ENCODE results near the gene ETNK1. TPM values are rescaled to one million over a fixed set of nuclear protein-coding genes. Genes with fewer than 3 reads are reported as not detected.

ETNK1 gene
- polyA plus RNA-seq, 1 experiment: 6.7 TPM

GRCh38 chr12:22722779-22723178, 97.8 kb downstream of the ETNK1 start:
- TF ChIP-seq, protein P1, sequence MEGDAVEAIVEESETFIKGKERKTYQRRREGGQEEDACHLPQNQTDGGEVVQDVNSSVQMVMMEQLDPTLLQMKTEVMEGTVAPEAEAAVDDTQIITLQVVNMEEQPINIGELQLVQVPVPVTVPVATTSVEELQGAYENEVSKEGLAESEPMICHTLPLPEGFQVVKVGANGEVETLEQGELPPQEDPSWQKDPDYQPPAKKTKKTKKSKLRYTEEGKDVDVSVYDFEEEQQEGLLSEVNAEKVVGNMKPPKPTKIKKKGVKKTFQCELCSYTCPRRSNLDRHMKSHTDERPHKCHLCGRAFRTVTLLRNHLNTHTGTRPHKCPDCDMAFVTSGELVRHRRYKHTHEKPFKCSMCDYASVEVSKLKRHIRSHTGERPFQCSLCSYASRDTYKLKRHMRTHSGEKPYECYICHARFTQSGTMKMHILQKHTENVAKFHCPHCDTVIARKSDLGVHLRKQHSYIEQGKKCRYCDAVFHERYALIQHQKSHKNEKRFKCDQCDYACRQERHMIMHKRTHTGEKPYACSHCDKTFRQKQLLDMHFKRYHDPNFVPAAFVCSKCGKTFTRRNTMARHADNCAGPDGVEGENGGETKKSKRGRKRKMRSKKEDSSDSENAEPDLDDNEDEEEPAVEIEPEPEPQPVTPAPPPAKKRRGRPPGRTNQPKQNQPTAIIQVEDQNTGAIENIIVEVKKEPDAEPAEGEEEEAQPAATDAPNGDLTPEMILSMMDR (IDR thresholded peaks at IDR 0.05; ENCODE audit: insufficient read depth, low read depth, low read length): no peak
- Histone ChIP-seq H3K27me3 (ENCODE audit: control insufficient read depth, insufficient read depth, low read length) (no peaks in the 10 kb centered on the region; the same call in 1 of the 2 replicates), H3K36me3 (ENCODE audit: control insufficient read depth, insufficient read depth, low read length) (no peaks in the 10 kb centered on the region), H3K4me3 (ENCODE audit: low read depth, low read length) (no peak overlapping the region)
- ChIA-PET POLR2A (no interaction called here), CTCF (no interaction called here)
- DNase-seq (ENCODE audit: low read depth): no peak

DNA sequence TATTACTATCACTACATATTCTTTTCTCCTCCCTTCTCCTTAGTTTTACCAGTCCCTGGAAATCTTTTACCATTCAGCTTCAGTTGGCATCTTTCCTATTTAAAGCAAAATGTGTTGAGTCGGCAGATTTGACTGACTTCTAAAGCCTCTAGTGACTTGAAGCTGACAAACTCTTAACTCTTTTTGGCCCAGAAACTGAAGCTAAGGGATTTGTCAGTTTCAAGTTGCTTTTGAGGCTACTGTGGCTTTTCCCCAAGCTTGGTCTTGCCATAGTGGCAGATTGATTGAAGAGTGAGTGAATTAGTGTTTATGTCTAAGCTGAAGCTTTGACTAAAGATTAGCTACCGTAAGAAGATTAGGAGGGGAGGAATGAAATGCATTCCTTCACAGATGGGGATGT, 104.0 kb downstream of the ETNK1 start:
- ChIA-PET POLR2A (no interaction called here), CTCF (no interaction called here)
- Histone ChIP-seq H3K27me3 (ENCODE audit: control insufficient read depth, insufficient read depth, low read length) (no peaks in the 10 kb centered on the region; the same call in 1 of the 2 replicates), H3K4me3 (ENCODE audit: low read depth, low read length) (no peak overlapping the region), H3K36me3 (ENCODE audit: control insufficient read depth, insufficient read depth, low read length) (no peaks in the 10 kb centered on the region)
- DNase-seq (ENCODE audit: low read depth): no peak
- TF ChIP-seq, protein P1 (IDR thresholded peaks at IDR 0.05; ENCODE audit: insufficient read depth, low read depth, low read length): no peak

DNA sequence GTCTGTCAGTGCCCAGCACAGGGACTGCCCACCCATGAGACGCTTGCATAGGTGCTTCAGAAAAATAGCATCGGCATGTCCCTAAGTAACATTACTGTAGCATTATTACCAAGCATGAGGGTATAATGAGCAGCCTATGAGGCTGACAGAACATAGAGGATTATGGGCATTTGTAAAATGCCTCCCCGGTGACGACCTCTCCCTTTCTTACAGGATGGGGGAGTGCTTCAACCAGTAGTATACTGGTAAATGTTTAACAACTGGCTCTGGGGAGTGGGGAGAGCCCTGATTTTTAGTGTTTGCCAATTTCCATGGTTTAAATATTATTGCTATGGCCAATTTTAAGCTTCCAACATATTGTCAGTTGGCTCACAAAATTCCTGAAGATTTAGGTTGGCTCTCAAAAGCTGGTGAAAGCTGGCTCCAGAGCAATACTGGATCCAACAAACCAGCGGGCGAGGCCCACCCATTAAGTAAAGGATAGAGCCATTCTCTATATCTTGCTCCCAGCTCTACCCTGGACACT, 104.5 kb downstream of the ETNK1 start:
- Histone ChIP-seq H3K4me3 (ENCODE audit: low read depth, low read length) (no peak overlapping the region), H3K27me3 (ENCODE audit: control insufficient read depth, insufficient read depth, low read length) (no peaks in the 10 kb centered on the region), H3K36me3 (ENCODE audit: control insufficient read depth, insufficient read depth, low read length) (no peaks in the 10 kb centered on the region)
- ChIA-PET POLR2A (no interaction called here), CTCF (interaction anchor here (0.6 kb wide), 1 partner anchor 393 kb away, joined by 3 read pairs; no protein-coding TSS in a partner anchor)
- TF ChIP-seq, protein P1 (IDR thresholded peaks at IDR 0.05; ENCODE audit: insufficient read depth, low read depth, low read length): no peak
- DNase-seq (ENCODE audit: low read depth): no peak

- no peaks in the 10 kb centered on the region for H3K27me3 ChIP-seq (ENCODE audit: control insufficient read depth, insufficient read depth, low read length)
- ChIA-PET CTCF (interaction anchor here (0.6 kb wide), 2 partner anchors 392 to 474 kb away, joined by 3 read pairs; no protein-coding TSS in a partner anchor), POLR2A (no interaction called here)
- H3K4me3 ChIP-seq (ENCODE audit: low read depth, low read length): no peak overlapping the region
- no peaks in the 10 kb centered on the region for H3K36me3 ChIP-seq (ENCODE audit: control insufficient read depth, insufficient read depth, low read length)
- TF ChIP-seq, protein P1 (IDR thresholded peaks at IDR 0.05; ENCODE audit: insufficient read depth, low read depth, low read length): no peak
- peak; percentile 73 for DNase-seq (ENCODE audit: low read depth)
These were observed 105.0 kb downstream of the ETNK1 start for GRCh38 chr12:22729957-22730443.

DNA sequence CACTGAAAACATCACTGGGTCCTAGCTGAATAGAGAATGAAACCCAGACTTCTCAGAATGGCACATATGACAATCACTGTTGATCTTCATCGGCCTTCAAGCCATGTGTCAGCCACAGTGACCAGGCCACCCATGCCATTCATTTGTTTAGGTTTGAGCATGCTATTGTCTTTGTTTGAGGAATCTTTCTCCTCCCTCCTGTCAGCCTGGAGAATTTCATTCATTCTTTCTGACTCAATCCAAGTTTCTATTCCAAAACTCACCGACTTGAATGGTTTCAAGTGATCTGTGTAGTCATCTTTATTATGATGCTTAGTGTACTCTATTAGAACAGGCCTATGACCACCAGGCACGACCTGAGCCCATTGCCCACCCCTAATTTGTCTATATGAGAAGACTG, 106.3 kb downstream of the ETNK1 start:
- Histone ChIP-seq H3K4me3 (ENCODE audit: low read depth, low read length) (no peak overlapping the region), H3K36me3 (ENCODE audit: control insufficient read depth, insufficient read depth, low read length) (no peaks in the 10 kb centered on the region), H3K27me3 (ENCODE audit: control insufficient read depth, insufficient read depth, low read length) (no peaks in the 10 kb centered on the region)
- TF ChIP-seq, protein P1 (IDR thresholded peaks at IDR 0.05; ENCODE audit: insufficient read depth, low read depth, low read length): no peak
- DNase-seq (ENCODE audit: low read depth): no peak
- ChIA-PET CTCF (no interaction called here), POLR2A (no interaction called here)
